Vagina (tissue), 2 donors: ENCODE measurements around the gene BCAM. TPM values are rescaled to one million over a fixed set of nuclear protein-coding genes. Genes with fewer than 3 reads are reported as not detected.

Experiments
- DNase-seq, 2 donors: peaks; one replicate each; pipeline ENCODE4 v3.0.0-alpha.2; 2017; ENCODE audit errors: extremely low spot score in 2 of 2
- H3K27ac ChIP-seq: fragments of 200-600 bp; sonication (generic); one replicate; pipeline ENCODE4 v1.5.1; 2019
- H3K27me3 ChIP-seq: fragments of 200-600 bp; sonication (generic); one replicate; pipeline ENCODE4 v1.5.1; 2019
- H3K36me3 ChIP-seq, 2 donors: fragments of 200-600 bp; sonication (generic); one replicate each; pipeline ENCODE4 v1.5.1; 2017 to 2019
- H3K4me1 ChIP-seq: fragments of 200-600 bp; sonication (generic); one replicate; pipeline ENCODE4 v1.5.1; 2019
- H3K4me3 ChIP-seq, 2 donors: fragments of 200-600 bp; sonication (generic); 1 replicate in 1 of 2; 2 replicates in 1 of 2; pipeline ENCODE4 v1.5.1; 2016 to 2019
- H3K9me3 ChIP-seq: fragments of 200-600 bp; sonication (generic); one replicate; pipeline ENCODE4 v1.5.1; 2019
- POLR2A ChIP-seq, 2 donors: fragments of 450-650 bp; IDR thresholded peaks; one replicate each; pipeline ENCODE4 v1.6.1; 2017; ENCODE audit warnings: antibody characterized with exemption in 2 of 2, mild to moderate bottlenecking in 2 of 2, moderate library complexity in 2 of 2
- POLR2AphosphoS5 ChIP-seq, 2 donors: sonication (generic); formaldehyde crosslinking; IDR thresholded peaks; one replicate each; pipeline ENCODE4 v1.9.0; 2017; ENCODE audit warnings: antibody characterized with exemption in 2 of 2, mild to moderate bottlenecking in 2 of 2, low read depth in 1 of 2; ENCODE audit not compliant: insufficient read depth in 1 of 2
- intact Hi-C: fragments of 100-400 bp; cut with DNase I; formaldehyde crosslinking; loops from one replicate; pipeline ENCODE4 v1.15.1; 2023
- total RNA-seq: library from RNA; depleted of rRNA; stranded (reverse); fragments of >200 nt; gene quantifications from one replicate; pipeline ENCODE4 v1.2.3, GENCODE V29; 2016
- TF ChIP-seq, protein P1 (sequence below), 3 experiments: fragments of 450-650 bp in 2 of 3; fragments of 200-600 bp in 1 of 3; sonication (generic) in 1 of 3; IDR thresholded peaks; one replicate each; pipeline ENCODE4 v1.5.1; 2017 to 2019; ENCODE audit warnings: antibody characterized with exemption in 3 of 3, mild to moderate bottlenecking in 2 of 3, moderate library complexity in 2 of 3

Gene BCAM
- total RNA-seq, 1 donor from 2014 or later: 57.2 TPM

DNA sequence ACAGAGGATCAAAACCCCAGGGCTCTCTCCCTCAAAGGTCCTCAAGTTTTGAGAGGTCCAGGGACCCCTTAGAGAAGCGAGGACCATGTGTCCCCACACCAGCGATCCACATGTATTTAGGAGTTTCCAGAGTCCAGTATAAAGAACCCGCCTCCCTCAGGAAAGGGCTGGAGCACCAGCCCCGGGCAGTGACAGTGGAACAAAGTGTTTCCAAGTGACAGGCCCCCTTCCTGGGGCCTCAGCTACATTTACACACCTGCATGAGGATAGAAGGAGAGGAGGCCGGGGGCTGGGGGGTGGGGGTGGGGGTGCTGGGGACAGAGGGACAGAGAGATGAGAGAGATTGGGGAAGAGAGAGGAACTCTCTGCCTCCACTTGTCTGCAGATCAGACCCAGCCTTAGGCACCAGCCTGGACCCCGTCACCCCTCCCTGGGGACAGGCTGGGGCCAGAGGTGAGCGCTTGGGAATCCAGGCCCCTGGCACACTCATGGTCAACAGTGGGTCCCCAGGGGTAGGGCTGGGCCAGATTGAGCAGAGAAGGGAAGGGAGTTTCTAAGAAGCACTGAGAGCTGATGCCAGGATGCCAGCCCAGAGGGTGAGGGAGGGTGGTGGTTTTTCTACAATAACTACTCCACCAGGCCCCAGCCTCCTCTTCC, 802 bp downstream of the BCAM start:
- H3K27ac ChIP-seq: peak overlapping the region; percentile 74
- intact Hi-C loops: no loop called here

DNA sequence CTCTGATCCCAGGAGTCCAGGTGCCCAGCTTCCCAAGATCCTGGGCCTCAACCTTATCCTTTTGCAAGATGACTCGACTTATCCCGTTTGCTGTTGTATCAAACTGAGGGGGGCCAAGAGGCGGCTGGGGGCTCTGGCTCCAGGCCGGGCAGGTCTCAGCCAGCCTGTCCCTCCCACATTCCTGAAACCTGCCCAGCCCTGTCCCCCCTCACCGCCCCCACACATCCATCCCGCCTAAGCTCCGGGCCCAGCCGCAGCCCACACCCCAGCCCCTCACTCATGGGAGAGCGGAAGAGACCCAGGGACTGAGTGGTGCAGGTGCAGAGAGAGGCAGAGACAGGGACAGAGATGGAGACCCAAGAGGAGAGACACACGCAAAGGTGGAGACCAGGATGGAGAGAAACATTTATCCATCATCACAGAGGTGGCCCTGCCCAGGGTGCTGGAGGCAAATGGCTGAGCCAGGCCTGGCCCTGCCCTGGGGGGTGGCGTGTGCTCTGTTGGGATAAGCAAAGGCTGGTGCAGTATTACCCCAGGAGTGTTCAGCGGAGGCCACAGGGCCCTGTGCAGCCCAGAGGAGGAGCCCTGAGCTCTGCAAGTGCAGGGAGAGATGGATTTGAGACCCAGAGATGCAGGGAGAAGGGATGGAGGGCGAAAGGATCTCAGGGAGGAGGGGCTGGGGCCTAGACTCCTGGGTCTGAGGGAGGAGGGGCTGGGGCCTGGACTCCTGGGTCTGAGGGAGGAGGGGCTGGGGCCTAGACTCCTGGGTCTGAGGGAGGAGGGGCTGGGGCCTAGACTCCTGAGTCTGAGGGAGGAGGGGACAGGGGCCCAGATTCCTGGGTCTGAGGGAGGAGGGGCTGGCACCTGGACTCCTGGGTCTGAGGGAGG, 1.6 kb downstream of the BCAM start:
- H3K27ac ChIP-seq: peak overlapping the region; percentile 74
- intact Hi-C loops: no loop called here

More for the DNA sequence above, 802 bp downstream of the BCAM start:
- H3K4me1 ChIP-seq: peaks cover 42% of the 10 kb centered on the region
- TF ChIP-seq POLR2AphosphoS5 (IDR thresholded peaks at IDR 0.05; ENCODE audit: insufficient read depth in 1 of 2, low read depth in 1 of 2) (no peak), POLR2A (IDR thresholded peaks at IDR 0.05) (no peak)
- TF ChIP-seq, protein P1, sequence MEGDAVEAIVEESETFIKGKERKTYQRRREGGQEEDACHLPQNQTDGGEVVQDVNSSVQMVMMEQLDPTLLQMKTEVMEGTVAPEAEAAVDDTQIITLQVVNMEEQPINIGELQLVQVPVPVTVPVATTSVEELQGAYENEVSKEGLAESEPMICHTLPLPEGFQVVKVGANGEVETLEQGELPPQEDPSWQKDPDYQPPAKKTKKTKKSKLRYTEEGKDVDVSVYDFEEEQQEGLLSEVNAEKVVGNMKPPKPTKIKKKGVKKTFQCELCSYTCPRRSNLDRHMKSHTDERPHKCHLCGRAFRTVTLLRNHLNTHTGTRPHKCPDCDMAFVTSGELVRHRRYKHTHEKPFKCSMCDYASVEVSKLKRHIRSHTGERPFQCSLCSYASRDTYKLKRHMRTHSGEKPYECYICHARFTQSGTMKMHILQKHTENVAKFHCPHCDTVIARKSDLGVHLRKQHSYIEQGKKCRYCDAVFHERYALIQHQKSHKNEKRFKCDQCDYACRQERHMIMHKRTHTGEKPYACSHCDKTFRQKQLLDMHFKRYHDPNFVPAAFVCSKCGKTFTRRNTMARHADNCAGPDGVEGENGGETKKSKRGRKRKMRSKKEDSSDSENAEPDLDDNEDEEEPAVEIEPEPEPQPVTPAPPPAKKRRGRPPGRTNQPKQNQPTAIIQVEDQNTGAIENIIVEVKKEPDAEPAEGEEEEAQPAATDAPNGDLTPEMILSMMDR (IDR thresholded peaks at IDR 0.05): no peak
- H3K36me3 ChIP-seq: peaks cover 0 to 17% of the 10 kb centered on the region in 2 donors
- DNase-seq: no peak
- H3K27me3 ChIP-seq: no peaks in the 10 kb centered on the region
- H3K4me3 ChIP-seq: peak overlapping the region; percentile 60 to 68
- no peaks in the 10 kb centered on the region for H3K9me3 ChIP-seq

DNA sequence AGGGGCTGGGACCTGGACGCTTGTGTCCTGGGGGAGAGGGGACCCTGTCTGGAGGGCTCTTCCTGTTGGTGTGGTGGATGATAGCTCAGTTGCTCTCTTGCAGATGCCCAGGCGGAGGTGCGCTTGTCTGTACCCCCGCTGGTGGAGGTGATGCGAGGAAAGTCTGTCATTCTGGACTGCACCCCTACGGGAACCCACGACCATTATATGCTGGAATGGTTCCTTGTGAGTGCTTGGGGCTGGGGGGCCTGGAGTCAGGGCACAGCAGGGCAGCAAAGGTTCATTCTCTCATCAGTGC, 2.2 kb downstream of the BCAM start:
- Histone ChIP-seq H3K27me3 (no peaks in the 10 kb centered on the region), H3K4me3 (peak overlapping the region in 1 of 2 donors; percentile 60), H3K27ac (no peak overlapping the region), H3K9me3 (no peaks in the 10 kb centered on the region), H3K4me1 (peaks cover 42% of the 10 kb centered on the region), H3K36me3 (peaks cover 0 to 17% of the 10 kb centered on the region in 2 donors)
- no peak for DNase-seq
- TF ChIP-seq, protein P1 (IDR thresholded peaks at IDR 0.05): no peak
- no peak for TF ChIP-seq POLR2A (IDR thresholded peaks at IDR 0.05)
- no peak for TF ChIP-seq POLR2AphosphoS5 (IDR thresholded peaks at IDR 0.05; ENCODE audit: insufficient read depth in 1 of 2, low read depth in 1 of 2)
- intact Hi-C loops: no loop called here

More for the DNA sequence above, 1.6 kb downstream of the BCAM start:
- H3K4me3 ChIP-seq: peak overlapping the region; percentile 60 to 68
- no peaks in the 10 kb centered on the region for H3K9me3 ChIP-seq
- H3K27me3 ChIP-seq: no peaks in the 10 kb centered on the region
- peaks cover 0 to 17% of the 10 kb centered on the region in 2 donors for H3K36me3 ChIP-seq
- TF ChIP-seq POLR2A (IDR thresholded peaks at IDR 0.05) (no peak), POLR2AphosphoS5 (IDR thresholded peaks at IDR 0.05; ENCODE audit: insufficient read depth in 1 of 2, low read depth in 1 of 2) (no peak)
- TF ChIP-seq, protein P1 (IDR thresholded peaks at IDR 0.05): no peak
- peaks cover 42% of the 10 kb centered on the region for H3K4me1 ChIP-seq
- no peak for DNase-seq

DNA sequence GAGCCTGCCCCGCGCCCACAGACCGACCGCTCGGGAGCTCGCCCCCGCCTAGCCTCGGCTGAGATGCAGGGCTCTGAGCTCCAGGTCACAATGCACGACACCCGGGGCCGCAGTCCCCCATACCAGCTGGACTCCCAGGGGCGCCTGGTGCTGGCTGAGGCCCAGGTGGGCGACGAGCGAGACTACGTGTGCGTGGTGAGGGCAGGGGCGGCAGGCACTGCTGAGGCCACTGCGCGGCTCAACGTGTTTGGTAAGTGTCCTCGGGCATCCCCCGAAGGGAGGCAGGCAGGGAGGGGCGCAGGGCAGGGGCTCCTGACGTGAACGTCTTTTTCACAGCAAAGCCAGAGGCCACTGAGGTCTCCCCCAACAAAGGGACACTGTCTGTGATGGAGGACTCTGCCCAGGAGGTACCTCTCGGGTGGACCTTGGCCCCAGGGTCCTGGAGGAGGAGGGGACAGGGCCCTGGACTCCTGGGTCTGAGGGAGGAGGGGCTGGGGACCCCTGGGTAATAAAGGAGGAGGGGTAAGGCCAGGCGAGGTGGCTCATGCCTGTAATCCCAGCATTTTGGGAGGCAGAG, 3.3 kb downstream of the BCAM start:
- intact Hi-C loops: no loop called here
- peaks cover 41% of the 10 kb centered on the region for H3K4me1 ChIP-seq
- H3K9me3 ChIP-seq: no peaks in the 10 kb centered on the region
- no peak for DNase-seq
- TF ChIP-seq POLR2AphosphoS5 (IDR thresholded peaks at IDR 0.05; ENCODE audit: insufficient read depth in 1 of 2, low read depth in 1 of 2): no peak
- no peak for TF ChIP-seq POLR2A (IDR thresholded peaks at IDR 0.05)
- TF ChIP-seq, protein P1 (IDR thresholded peaks at IDR 0.05): no peak
- H3K27ac ChIP-seq: no peak overlapping the region
- H3K27me3 ChIP-seq: no peaks in the 10 kb centered on the region
- no peak overlapping the region for H3K4me3 ChIP-seq
- H3K36me3 ChIP-seq: peaks cover 0 to 17% of the 10 kb centered on the region in 2 donors
